ENCODE results near the gene CLIC4. TPM values are rescaled to one million over a fixed set of nuclear protein-coding genes. Genes with fewer than 3 reads are reported as not detected.

CLIC4 gene
- total RNA-seq, 4 donors from 2014 or later: 399 to 688 (median 564) TPM

DNA sequence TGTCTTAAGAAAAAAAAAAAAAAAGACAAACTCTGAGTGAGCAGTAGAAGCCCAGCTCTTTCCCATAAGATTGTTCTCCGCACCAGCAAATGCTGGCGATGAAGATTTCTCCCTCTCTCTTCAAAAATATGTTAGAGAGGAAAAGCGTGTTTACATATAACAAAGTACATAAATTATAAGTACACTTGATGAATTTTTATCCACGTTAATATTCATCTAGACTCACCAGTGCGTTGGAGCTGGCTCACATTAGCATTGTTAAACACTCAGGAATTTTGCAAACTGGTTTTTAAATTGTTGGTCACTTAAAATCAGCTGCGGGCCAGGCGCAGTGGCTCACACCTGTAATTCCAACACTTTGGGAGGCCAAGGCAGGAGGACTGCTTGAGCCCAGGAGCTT, 128.8 kb downstream of the CLIC4 start:
- TF ChIP-seq POLR2A (IDR thresholded peaks at IDR 0.05): no peak
- no peak for TF ChIP-seq EP300 (IDR thresholded peaks at IDR 0.05)
- TF ChIP-seq, protein P1, sequence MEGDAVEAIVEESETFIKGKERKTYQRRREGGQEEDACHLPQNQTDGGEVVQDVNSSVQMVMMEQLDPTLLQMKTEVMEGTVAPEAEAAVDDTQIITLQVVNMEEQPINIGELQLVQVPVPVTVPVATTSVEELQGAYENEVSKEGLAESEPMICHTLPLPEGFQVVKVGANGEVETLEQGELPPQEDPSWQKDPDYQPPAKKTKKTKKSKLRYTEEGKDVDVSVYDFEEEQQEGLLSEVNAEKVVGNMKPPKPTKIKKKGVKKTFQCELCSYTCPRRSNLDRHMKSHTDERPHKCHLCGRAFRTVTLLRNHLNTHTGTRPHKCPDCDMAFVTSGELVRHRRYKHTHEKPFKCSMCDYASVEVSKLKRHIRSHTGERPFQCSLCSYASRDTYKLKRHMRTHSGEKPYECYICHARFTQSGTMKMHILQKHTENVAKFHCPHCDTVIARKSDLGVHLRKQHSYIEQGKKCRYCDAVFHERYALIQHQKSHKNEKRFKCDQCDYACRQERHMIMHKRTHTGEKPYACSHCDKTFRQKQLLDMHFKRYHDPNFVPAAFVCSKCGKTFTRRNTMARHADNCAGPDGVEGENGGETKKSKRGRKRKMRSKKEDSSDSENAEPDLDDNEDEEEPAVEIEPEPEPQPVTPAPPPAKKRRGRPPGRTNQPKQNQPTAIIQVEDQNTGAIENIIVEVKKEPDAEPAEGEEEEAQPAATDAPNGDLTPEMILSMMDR (IDR thresholded peaks at IDR 0.05): no peak
- no peaks in the 10 kb centered on the region for H3K4me1 ChIP-seq
- WGBS, 2 donors: 84 to 88% methylated on average over 7 of the region's 7 CpGs
- H3K27me3 ChIP-seq: peaks cover 0 to 35% of the 10 kb centered on the region in 2 donors
- no peaks in the 10 kb centered on the region for H3K9me3 ChIP-seq
- no peaks in the 10 kb centered on the region for H3K36me3 ChIP-seq
- no peak overlapping the region for H3K4me3 ChIP-seq
- no peak for DNase-seq (ENCODE audit: low spot score in 2 of 2)
- no peak overlapping the region for H3K27ac ChIP-seq

DNA sequence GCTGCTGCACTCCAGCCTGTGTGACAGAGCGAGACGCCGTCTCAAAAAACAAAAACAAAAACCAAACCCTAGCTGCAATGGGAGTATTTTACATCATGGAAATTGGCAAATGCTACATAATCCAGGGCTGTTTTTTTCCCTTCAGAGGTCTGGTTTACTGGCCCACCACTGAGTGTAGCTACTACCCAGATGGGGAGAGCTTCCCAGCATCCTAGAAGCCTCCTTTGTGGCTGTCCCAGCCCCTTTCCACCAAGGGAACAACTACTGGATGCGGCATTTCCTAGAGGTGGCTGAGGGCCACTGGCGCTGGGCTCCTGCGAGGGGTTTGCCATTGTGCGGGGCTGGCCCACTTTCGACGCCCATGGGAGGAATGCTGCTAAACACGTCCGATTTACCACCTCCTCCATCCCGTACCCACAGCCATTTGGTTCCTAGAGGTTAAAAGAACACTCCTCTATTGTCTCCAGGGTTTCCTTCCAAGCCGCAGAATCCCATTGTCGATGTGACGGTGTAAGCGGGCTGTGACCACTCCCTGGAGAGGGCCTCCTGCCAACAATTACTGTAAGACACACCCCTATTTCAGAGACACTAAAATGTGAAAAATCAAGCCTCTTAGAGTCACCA, 129.5 kb downstream of the CLIC4 start:
- Histone ChIP-seq H3K9me3 (no peaks in the 10 kb centered on the region), H3K36me3 (no peaks in the 10 kb centered on the region), H3K4me3 (no peak overlapping the region), H3K4me1 (no peaks in the 10 kb centered on the region), H3K27me3 (peaks cover 0 to 34% of the 10 kb centered on the region in 2 donors), H3K27ac (no peak overlapping the region)
- no peak for DNase-seq (ENCODE audit: low spot score in 2 of 2)
- no peak for TF ChIP-seq EP300 (IDR thresholded peaks at IDR 0.05)
- TF ChIP-seq, protein P1 (IDR thresholded peaks at IDR 0.05): no peak
- no peak for TF ChIP-seq POLR2A (IDR thresholded peaks at IDR 0.05)
- 45 to 59% methylated on average over 15 to 16 of the region's 16 CpGs for WGBS, 2 donors

DNA sequence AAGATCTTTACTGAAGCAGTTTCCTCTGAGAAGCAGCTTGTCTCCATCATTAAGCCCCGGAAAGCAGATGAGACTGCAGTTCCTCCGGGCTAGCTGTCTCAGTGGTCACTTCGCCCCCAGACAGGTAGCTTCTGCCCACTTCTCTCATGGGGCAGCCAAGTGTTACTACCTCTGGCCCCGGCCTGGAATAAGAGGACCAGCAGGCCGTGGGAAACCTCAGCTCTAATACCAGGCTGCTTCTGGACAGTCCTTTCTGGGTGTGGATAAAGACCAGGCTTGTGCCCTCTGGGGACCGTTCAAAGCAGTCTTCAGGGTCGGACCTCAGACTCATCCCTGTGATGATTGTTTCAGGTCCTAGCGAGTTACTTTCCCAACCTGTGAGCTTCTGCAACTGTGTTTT, 130.0 kb downstream of the CLIC4 start:
- DNase-seq (ENCODE audit: low spot score in 2 of 2): no peak

DNA sequence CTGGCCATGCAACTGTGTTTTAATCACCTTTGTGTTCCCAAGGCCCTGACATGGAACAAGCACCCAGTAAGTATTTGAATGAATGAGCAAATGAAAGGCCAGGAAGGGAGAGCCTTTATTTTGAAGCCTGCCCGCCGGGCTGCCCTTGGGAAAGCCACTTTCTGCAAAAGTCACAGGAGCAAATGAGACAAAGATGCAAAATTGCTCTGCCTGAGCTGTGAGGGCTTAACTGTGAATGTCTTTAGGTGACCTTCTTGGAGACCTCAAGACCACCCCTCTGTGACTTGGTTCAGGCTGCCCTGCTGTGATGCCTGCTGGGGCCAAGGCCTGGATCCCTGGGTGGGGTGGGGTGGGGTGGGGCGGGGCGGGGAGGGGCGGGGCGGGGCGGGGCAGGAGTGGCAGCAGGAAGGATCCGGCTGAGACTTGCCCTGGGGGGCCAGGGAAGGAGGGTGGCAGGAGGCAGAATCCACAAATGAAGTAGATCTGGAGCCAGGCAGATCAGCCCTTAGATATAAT, 130.8 kb downstream of the CLIC4 start:
- Histone ChIP-seq H3K4me3 (no peak overlapping the region), H3K9me3 (peaks cover 0 to 3% (median 0%) of the 10 kb centered on the region in 4 donors), H3K27me3 (peaks cover 0 to 27% of the 10 kb centered on the region in 2 donors), H3K4me1 (no peaks in the 10 kb centered on the region), H3K27ac (no peak overlapping the region), H3K36me3 (no peaks in the 10 kb centered on the region)
- no peak for DNase-seq (ENCODE audit: low spot score in 2 of 2)
- TF ChIP-seq POLR2A (IDR thresholded peaks at IDR 0.05) (no peak), EP300 (IDR thresholded peaks at IDR 0.05) (no peak)
- TF ChIP-seq, protein P1 (IDR thresholded peaks at IDR 0.05): no peak
- WGBS, 2 donors: 67 to 68% methylated on average over 7 of the region's 8 CpGs

More for the DNA sequence above, 130.0 kb downstream of the CLIC4 start:
- Histone ChIP-seq H3K9me3 (peaks cover 0 to 3% (median 0%) of the 10 kb centered on the region in 4 donors), H3K4me3 (no peak overlapping the region), H3K4me1 (no peaks in the 10 kb centered on the region), H3K36me3 (no peaks in the 10 kb centered on the region), H3K27me3 (peaks cover 0 to 34% of the 10 kb centered on the region in 2 donors), H3K27ac (no peak overlapping the region)
- 53 to 65% methylated on average over 6 to 8 of the region's 8 CpGs for WGBS, 2 donors
- TF ChIP-seq, protein P1 (IDR thresholded peaks at IDR 0.05): no peak
- TF ChIP-seq EP300 (IDR thresholded peaks at IDR 0.05): no peak
- no peak for TF ChIP-seq POLR2A (IDR thresholded peaks at IDR 0.05)

DNA sequence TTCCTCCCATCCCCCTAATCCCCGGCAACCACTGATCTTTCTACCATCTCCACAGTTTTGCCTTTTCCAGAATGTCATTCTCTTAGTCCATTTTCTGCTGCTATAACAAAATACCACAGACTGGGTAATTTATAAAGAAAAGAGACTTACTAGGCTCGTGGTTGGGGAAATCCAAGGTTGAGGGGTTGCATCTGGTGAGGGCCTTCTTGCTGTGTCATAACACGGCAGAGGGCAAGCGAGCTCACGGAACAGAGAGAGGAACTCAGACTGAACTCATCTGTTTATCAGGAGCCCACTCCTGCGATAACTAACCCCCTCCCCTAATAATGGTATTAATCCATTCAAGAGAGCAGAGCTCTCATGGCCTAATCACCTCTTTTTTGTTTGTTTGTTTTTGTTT, 132.8 kb downstream of the CLIC4 start:
- DNase-seq (ENCODE audit: low spot score in 2 of 2): no peak
- Histone ChIP-seq H3K27ac (no peak overlapping the region), H3K4me3 (no peak overlapping the region), H3K27me3 (peaks cover 0 to 17% of the 10 kb centered on the region in 2 donors), H3K36me3 (no peaks in the 10 kb centered on the region), H3K4me1 (no peaks in the 10 kb centered on the region), H3K9me3 (peaks cover 0 to 5% (median 0%) of the 10 kb centered on the region in 4 donors)
- TF ChIP-seq, protein P1 (IDR thresholded peaks at IDR 0.05): no peak
- TF ChIP-seq POLR2A (IDR thresholded peaks at IDR 0.05) (no peak), EP300 (IDR thresholded peaks at IDR 0.05) (no peak)
- 83 to 84% methylated on average over 6 of the region's 6 CpGs for WGBS, 2 donors

Data from tibial nerve (tissue), 4 donors.